OCI-LY7 (cell line): ENCODE results near the gene LHX8. TPM values are rescaled to one million over a fixed set of nuclear protein-coding genes. Genes with fewer than 3 reads are reported as not detected.

Experiments used
- BruUV-seq: library from RNA; stranded (reverse); fragments of 400-500 nt; replicated peaks from 2 replicates; lab custom pipeline; 2021; lab: Mats Ljungman, UMichigan
- CTCF ChIA-PET: fragments of 300-600 bp; sonication (Branson Sonifier 250); formaldehyde crosslinking; loops from one replicate; lab custom pipeline; 2022; ENCODE audit warnings: antibody characterized with exemption; ENCODE audit not compliant: unreplicated experiment; lab: Charles Lee
- POLR2A ChIA-PET: fragments of 300-600 bp; sonication (Branson Sonifier 250); formaldehyde crosslinking; loops from one replicate; lab custom pipeline; 2022; ENCODE audit warnings: antibody characterized with exemption; lab: Charles Lee
- DNase-seq: peaks from one replicate; pipeline ENCODE4 v3.0.0-alpha.2; 2015; ENCODE audit warnings: low spot score
- H2AFZ ChIP-seq: fragments of 200-600 bp; sonication (generic), shearing (Covaris generic); 2 replicates; pipeline ENCODE4 v1.6.1; 2014; ENCODE audit warnings: mild to moderate bottlenecking, antibody characterized with exemption, low read length, moderate library complexity
- H3K27ac ChIP-seq: fragments of 200-600 bp; sonication (generic); 2 replicates; pipeline ENCODE4 v1.5.1; 2014; ENCODE audit warnings: mixed run types, low read depth, mild to moderate bottlenecking, moderate library complexity, low read length, inconsistent platforms; ENCODE audit not compliant: poor library complexity, severe bottlenecking
- H3K36me3 ChIP-seq: fragments of 200-600 bp; sonication (generic); 2 replicates; pipeline ENCODE4 v1.6.1; 2014; ENCODE audit warnings: mild to moderate bottlenecking, antibody characterized with exemption, low read length, moderate library complexity, mixed read lengths; ENCODE audit not compliant: insufficient read depth
- H3K4me1 ChIP-seq: fragments of 200-600 bp; sonication (generic); 2 replicates; pipeline ENCODE4 v1.5.1; 2014; ENCODE audit warnings: mild to moderate bottlenecking, low read length; ENCODE audit not compliant: insufficient read depth, poor library complexity, severe bottlenecking
- H3K4me2 ChIP-seq: fragments of 200-600 bp; sonication (generic); 2 replicates; pipeline ENCODE4 v1.6.1; 2014; ENCODE audit warnings: mild to moderate bottlenecking, low read length
- H3K4me3 ChIP-seq: fragments of 200-600 bp; sonication (generic); 2 replicates; pipeline ENCODE4 v1.5.1; 2014; ENCODE audit warnings: mild to moderate bottlenecking, low read depth, low read length; ENCODE audit not compliant: poor library complexity, severe bottlenecking
- H3K79me2 ChIP-seq: fragments of 200-600 bp; sonication (generic); 2 replicates; pipeline ENCODE4 v1.6.1; 2016; ENCODE audit warnings: low read depth, mild to moderate bottlenecking, low read length, moderate library complexity, mixed read lengths; ENCODE audit not compliant: insufficient read depth
- H3K9me2 ChIP-seq: fragments of 200-600 bp; sonication (generic); 2 replicates; pipeline ENCODE4 v1.6.1; 2016; ENCODE audit warnings: mild to moderate bottlenecking, low read length, mixed read lengths; ENCODE audit not compliant: insufficient read depth
- H3K9me3 ChIP-seq: fragments of 200-600 bp; sonication (generic); 2 replicates; pipeline ENCODE4 v1.6.1; 2014; ENCODE audit warnings: mild to moderate bottlenecking, mixed run types, low read length, mixed read lengths
- H4K20me1 ChIP-seq: fragments of 200-600 bp; sonication (generic); 2 replicates; pipeline ENCODE4 v1.6.1; 2014; ENCODE audit warnings: mild to moderate bottlenecking, antibody characterized with exemption, low read length, moderate library complexity, mixed read lengths; ENCODE audit not compliant: insufficient read depth
- EZH2phosphoT487 ChIP-seq: fragments of 200-600 bp; sonication (generic); IDR thresholded peaks from 2 replicates; pipeline ENCODE4 v1.6.1; 2018; ENCODE audit warnings: low read depth, borderline replicate concordance, mild to moderate bottlenecking, mixed run types, antibody characterized with exemption, low read length, moderate library complexity, mixed read lengths
- intact Hi-C: fragments of 100-400 bp; cut with micrococcal nuclease; formaldehyde crosslinking; loops from one replicate; pipeline ENCODE4 v1.10.0; 2022; ENCODE audit not compliant: unreplicated experiment
- total RNA-seq, 2 experiments: library from RNA; depleted of rRNA in 1 of 2; stranded (reverse); fragments of >200 nt in 1 of 2; shearing (Covaris generic) in 1 of 2; gene quantifications; 2 replicates each; pipeline ENCODE4 v1.2.3, GENCODE V29; 2014 to 2022
- TF ChIP-seq, protein P1 (sequence below): fragments of 200-600 bp; sonication (generic); conservative IDR thresholded peaks from 2 replicates; pipeline ENCODE4 v1.5.1; 2014; ENCODE audit warnings: mild to moderate bottlenecking, antibody characterized with exemption, low read length, moderate library complexity, mixed read lengths

The LHX8 gene
- total RNA-seq, 2 experiments from 2014 or later = not detected

DNA sequence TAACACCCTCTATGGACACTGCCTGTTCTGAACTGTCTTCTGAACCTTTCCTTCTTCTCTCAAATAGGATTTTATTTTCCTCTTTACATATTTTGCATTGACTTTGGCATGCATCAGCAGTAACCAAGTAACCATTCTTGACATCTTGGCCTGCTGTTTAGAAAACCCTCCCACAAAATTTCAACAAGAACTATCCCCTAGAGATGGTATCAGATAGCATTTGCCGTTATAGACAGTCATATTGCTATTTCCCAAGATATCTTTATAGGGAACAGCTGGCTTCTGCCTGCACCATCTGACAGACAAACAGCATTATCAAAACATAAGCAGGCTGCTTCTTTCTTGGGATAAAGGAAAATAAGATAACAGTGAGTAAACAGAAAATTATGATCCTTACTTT, 54.7 kb downstream of the LHX8 start:
- no peak overlapping the region for H2AFZ ChIP-seq
- H3K4me1 ChIP-seq = no peaks in the 10 kb centered on the region
- H3K4me2 ChIP-seq = no peak overlapping the region
- intact Hi-C loops = no loop called here
- H3K36me3 ChIP-seq = no peaks in the 10 kb centered on the region
- no peaks in the 10 kb centered on the region for H3K9me2 ChIP-seq
- BruUV-seq = no TSS peak
- TF ChIP-seq, protein P1, sequence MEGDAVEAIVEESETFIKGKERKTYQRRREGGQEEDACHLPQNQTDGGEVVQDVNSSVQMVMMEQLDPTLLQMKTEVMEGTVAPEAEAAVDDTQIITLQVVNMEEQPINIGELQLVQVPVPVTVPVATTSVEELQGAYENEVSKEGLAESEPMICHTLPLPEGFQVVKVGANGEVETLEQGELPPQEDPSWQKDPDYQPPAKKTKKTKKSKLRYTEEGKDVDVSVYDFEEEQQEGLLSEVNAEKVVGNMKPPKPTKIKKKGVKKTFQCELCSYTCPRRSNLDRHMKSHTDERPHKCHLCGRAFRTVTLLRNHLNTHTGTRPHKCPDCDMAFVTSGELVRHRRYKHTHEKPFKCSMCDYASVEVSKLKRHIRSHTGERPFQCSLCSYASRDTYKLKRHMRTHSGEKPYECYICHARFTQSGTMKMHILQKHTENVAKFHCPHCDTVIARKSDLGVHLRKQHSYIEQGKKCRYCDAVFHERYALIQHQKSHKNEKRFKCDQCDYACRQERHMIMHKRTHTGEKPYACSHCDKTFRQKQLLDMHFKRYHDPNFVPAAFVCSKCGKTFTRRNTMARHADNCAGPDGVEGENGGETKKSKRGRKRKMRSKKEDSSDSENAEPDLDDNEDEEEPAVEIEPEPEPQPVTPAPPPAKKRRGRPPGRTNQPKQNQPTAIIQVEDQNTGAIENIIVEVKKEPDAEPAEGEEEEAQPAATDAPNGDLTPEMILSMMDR = no peak
- TF ChIP-seq EZH2phosphoT487 = no peak
- no peak overlapping the region for H3K4me3 ChIP-seq
- no peaks in the 10 kb centered on the region for H4K20me1 ChIP-seq
- DNase-seq = no peak
- ChIA-PET CTCF (no interaction called here), POLR2A (interaction anchor here (0.9 kb wide), 1 partner anchor 12 kb away, joined by 3 read pairs; no protein-coding TSS in a partner anchor)
- no peaks in the 10 kb centered on the region for H3K9me3 ChIP-seq
- no peak overlapping the region for H3K27ac ChIP-seq
- H3K79me2 ChIP-seq = no peaks in the 10 kb centered on the region

DNA sequence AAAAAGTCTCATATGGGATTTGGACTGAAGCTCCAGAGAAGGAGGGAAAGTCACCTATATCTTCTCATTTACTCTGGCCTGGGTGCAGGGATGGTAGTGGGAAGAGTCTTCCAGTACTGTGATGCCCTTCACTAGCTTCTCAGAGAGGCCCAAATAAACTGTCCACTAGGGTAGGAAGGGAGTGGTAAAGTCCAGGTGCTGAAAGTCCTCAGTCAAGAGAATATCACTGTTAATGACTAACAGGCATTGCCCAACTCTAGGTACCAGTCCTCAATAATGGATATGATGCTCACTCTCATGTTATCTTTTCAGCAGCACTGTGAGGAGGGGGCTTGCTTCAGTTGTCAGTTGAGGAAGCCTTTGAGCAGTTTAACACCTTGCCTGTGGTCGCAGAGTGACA, 64.0 kb downstream of the LHX8 start:
- H2AFZ ChIP-seq = no peak overlapping the region
- H3K27ac ChIP-seq = no peak overlapping the region
- no peak for DNase-seq
- ChIA-PET CTCF (no interaction called here), POLR2A (no interaction called here)
- no peaks in the 10 kb centered on the region for H3K4me1 ChIP-seq
- intact Hi-C loops = no loop called here
- no peaks in the 10 kb centered on the region for H3K36me3 ChIP-seq
- H3K79me2 ChIP-seq = no peaks in the 10 kb centered on the region
- no TSS peak for BruUV-seq
- H3K4me2 ChIP-seq = no peak overlapping the region
- H4K20me1 ChIP-seq = no peaks in the 10 kb centered on the region
- H3K9me3 ChIP-seq = no peaks in the 10 kb centered on the region
- TF ChIP-seq, protein P1 = no peak
- no peak overlapping the region for H3K4me3 ChIP-seq
- no peaks in the 10 kb centered on the region for H3K9me2 ChIP-seq

DNA sequence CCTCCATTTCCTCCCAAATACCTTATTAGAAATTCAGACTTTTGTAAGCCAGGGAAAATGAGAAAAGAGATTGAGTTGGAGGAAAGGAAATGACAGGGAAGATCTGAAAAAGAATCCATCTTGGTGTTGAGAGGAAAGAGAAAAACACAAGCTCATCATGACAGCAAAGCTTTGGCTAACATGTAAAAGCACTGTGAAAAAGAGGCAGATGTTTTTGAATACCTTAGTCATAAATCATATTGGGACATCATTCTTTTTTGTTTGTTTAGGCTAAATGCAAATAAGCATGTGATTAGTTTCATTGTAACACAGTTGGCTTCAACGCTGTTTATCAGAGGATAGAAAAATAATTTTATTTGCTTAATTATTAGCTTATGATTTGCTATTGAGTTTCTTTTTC, 64.6 kb downstream of the LHX8 start:
- DNase-seq = no peak
- CTCF ChIA-PET = no interaction called here
- no peak overlapping the region for H3K27ac ChIP-seq

More for the DNA sequence above, 64.6 kb downstream of the LHX8 start:
- H3K4me2 ChIP-seq = no peak overlapping the region
- intact Hi-C loops = no loop called here
- no peaks in the 10 kb centered on the region for H3K9me3 ChIP-seq
- POLR2A ChIA-PET = interaction anchor here (0.6 kb wide), 1 partner anchor 591 kb away, joined by 3 read pairs; no protein-coding TSS in a partner anchor
- TF ChIP-seq EZH2phosphoT487 = no peak
- TF ChIP-seq, protein P1 = no peak
- H3K9me2 ChIP-seq = no peaks in the 10 kb centered on the region
- H3K79me2 ChIP-seq = no peaks in the 10 kb centered on the region
- H3K4me3 ChIP-seq = no peak overlapping the region
- no peaks in the 10 kb centered on the region for H4K20me1 ChIP-seq
- H3K4me1 ChIP-seq = no peaks in the 10 kb centered on the region
- H2AFZ ChIP-seq = no peak overlapping the region
- H3K36me3 ChIP-seq = no peaks in the 10 kb centered on the region
- BruUV-seq = no TSS peak
